A673 (cell line): ENCODE measurements around the gene TLE1.

ENCODE experiments used
- EZH2 ChIP-seq: fragments of 200-600 bp; sonication (generic); IDR thresholded peaks from 2 replicates; pipeline ENCODE4 v1.6.1; 2017; ENCODE audit warnings: borderline replicate concordance, low read depth, mild to moderate bottlenecking, mixed read lengths, antibody characterized with exemption, low read length; ENCODE audit not compliant: poor library complexity, severe bottlenecking
- TF ChIP-seq, protein P1 (sequence below): fragments of 300-800, 200-600 bp; sonication (generic); conservative IDR thresholded peaks from 2 replicates; pipeline ENCODE4 v1.5.1; 2017; ENCODE audit warnings: low read depth, mild to moderate bottlenecking, antibody characterized with exemption, low read length, moderate library complexity, mixed read lengths

DNA sequence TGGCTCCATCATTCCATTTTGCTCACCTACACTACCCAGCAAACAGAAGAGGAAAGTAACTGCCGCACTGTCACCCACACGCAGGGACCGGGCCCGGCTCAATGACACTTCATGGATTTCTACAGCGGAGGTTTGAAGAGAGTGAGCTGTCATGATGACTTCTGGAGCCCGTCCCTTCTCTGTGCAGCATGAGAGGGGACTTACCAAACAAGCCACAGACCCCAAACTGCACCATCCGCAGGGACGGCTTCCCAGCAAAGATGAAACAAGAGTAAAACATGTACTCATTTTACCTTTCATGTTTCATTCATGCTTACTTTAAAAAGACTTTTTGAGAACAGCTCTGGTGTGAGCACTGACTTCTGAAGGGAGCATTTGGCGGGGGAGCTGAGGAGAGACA lies 99.5 kb downstream of the TLE1 start:
- TF ChIP-seq, protein P1, sequence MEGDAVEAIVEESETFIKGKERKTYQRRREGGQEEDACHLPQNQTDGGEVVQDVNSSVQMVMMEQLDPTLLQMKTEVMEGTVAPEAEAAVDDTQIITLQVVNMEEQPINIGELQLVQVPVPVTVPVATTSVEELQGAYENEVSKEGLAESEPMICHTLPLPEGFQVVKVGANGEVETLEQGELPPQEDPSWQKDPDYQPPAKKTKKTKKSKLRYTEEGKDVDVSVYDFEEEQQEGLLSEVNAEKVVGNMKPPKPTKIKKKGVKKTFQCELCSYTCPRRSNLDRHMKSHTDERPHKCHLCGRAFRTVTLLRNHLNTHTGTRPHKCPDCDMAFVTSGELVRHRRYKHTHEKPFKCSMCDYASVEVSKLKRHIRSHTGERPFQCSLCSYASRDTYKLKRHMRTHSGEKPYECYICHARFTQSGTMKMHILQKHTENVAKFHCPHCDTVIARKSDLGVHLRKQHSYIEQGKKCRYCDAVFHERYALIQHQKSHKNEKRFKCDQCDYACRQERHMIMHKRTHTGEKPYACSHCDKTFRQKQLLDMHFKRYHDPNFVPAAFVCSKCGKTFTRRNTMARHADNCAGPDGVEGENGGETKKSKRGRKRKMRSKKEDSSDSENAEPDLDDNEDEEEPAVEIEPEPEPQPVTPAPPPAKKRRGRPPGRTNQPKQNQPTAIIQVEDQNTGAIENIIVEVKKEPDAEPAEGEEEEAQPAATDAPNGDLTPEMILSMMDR: no peak
- no peak for TF ChIP-seq EZH2
